GM12891 (cell line): ENCODE data around the gene PRELID3B.
"Not testable (repeated sequence)": the region's sequence is repeated elsewhere in the genome, so short reads cannot be mapped to it uniquely, and the experiment has no call there.

Source experiments
- DNase-seq: peaks from one replicate; pipeline ENCODE4 v3.0.0; 2011; ENCODE audit warnings: low spot score; ENCODE audit not compliant: insufficient read length
- FAIRE-seq: peaks from 2 replicates; lab custom pipeline; 2011; peaks lifted over from hg19 to GRCh38; lab: Jason Lieb, UNC
- PAX5 ChIP-seq: IDR thresholded peaks from 2 replicates; pipeline ENCODE4 v1.6.1; 2011; ENCODE audit warnings: low read length, moderate library complexity, mild to moderate bottlenecking; ENCODE audit not compliant: insufficient read depth, severe bottlenecking
- POLR2A ChIP-seq: IDR thresholded peaks from 2 replicates; pipeline ENCODE4 v1.6.1; 2011; ENCODE audit warnings: low read depth, low read length, control low read depth
- POLR2AphosphoS5 ChIP-seq: IDR thresholded peaks from 2 replicates; pipeline ENCODE4 v1.6.1; 2011; ENCODE audit warnings: low read depth, low read length, control low read depth
- POU2F2 ChIP-seq: IDR thresholded peaks from 2 replicates; pipeline ENCODE4 v1.6.1; 2011; ENCODE audit warnings: low read depth, mild to moderate bottlenecking, control low read depth, low read length, moderate library complexity
- SPI1 ChIP-seq: IDR thresholded peaks from 2 replicates; pipeline ENCODE4 v1.6.1; 2011; ENCODE audit warnings: low read depth, low read length, control low read depth
- TAF1 ChIP-seq: IDR thresholded peaks from 2 replicates; pipeline ENCODE4 v1.6.1; 2011; ENCODE audit warnings: low read depth, low read length, control low read depth

Gene PRELID3B

DNA sequence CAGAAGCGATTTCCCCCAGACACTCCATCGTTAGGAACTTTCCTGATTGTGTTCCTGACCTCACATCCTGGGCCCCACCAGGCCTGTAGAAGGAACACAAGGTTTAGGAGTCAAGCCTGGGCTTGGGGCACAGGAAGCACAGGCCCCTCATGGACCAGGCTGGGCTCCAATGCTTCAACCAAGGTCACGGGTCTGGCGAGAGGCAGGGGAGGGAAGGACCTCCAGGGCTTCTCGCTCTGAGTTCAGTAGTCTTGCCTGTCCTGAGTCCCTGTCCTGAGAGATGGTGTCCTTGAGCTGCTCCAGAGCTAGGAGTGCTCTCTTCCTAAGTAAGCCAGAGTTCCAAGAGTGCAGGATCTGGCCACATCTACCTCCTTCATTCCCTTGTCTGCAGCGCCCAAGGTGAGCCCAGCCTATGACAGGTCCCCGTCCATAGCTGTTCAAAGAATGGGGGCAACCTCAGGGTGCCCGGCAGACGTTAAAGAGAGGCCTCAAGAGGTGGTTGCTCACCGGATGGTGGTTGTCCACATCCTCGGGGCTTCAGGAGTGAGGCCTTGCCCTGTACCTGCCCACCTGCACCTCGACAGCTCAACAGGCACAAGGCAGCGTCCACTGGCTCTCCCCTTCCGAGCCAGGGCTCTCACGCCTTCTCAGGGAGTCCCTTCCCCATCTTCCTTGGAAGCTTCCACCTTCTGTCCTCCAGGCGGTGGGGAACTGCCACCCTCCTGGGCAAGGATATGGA lies 24.9 kb downstream of the PRELID3B start:
- TF ChIP-seq POLR2AphosphoS5 = no peak
- no peak for TF ChIP-seq POU2F2
- TF ChIP-seq SPI1 = no peak
- no peak for TF ChIP-seq PAX5
- TF ChIP-seq POLR2A = no peak
- no peak for TF ChIP-seq TAF1
- no peak for DNase-seq
- FAIRE-seq = no peak

DNA sequence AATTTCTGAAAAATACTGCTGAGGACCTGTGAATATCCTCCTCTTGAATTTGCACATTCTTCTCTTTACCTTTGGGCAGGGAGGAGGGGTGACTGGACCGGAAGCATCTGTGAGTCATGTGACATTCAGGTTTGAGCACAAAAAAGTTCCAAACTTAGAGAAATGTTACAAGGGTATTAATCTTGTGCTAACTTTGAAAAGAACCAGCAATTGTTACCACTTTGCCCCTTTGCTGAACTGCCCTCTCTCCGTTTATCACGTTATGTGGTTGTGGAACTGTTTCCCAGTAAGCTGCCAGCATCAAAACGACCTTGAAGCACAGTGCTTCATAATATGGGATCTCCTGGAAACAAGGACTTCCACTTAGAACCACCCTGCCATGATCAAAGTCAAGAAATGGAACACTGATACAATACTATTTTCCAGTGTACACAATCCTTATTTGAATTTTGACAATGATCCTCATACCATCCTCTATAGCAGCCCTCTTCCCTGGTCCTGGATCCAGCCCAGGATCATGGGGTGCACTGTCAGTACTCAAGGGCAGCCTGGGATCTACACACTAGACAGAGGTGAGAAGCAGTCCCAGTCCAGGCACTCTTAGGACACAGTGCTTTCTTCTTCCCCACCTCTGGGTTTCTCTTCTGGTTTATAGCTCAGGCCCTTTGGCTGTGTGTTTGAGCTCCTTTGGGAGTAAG lies 25.6 kb downstream of the PRELID3B start:
- FAIRE-seq (no peak), DNase-seq (no peak)
- TF ChIP-seq POLR2A = no peak
- TF ChIP-seq PAX5 = no peak
- TF ChIP-seq POU2F2 = no peak
- no peak for TF ChIP-seq SPI1
- no peak for TF ChIP-seq TAF1
- no peak for TF ChIP-seq POLR2AphosphoS5

DNA sequence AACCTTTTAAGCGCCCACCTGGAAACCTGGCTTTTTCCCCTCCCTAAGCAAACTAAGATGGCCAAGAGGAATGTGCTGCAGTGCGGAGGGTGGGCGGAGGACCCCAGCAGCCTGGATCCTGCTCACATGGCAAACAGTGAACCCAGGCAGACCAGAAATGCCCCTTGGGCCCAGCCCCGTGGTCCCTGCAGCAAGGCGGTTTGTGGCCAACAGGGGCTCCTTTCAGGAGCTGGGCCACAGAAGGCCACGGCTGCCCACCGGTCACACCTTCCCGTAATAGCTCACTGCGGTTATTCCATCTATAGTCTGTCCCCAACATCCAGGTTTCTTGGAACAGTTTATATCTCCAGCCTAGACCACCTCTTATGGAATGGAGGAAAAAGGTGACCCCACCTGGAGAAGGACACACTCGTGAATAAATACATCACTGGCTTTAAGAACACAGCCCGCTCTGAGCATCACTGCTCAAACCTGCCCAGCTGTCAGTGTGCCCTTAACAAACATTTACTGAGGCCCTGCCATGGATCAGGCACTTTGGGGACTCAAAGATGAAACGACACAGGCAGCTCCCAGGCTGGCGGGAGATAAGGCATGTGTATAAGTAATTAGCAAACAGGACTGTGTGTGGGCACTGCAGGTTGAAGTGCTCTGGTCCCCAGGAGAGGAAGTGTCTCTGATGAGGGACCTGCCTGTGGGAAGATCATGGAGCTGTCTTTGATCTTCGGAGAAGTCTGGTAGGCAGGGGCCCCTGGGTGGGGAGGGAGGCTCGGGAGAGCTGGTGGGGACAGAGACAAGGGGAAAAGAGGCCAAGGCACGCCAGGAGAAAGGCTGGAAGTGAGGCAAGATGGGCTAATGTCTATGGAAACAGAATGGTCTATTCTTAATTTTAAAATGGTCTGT lies 26.5 kb downstream of the PRELID3B start:
- TF ChIP-seq PAX5 = no peak
- peak; percentile 55 for TF ChIP-seq SPI1
- no peak for DNase-seq
- FAIRE-seq = no peak

DNA sequence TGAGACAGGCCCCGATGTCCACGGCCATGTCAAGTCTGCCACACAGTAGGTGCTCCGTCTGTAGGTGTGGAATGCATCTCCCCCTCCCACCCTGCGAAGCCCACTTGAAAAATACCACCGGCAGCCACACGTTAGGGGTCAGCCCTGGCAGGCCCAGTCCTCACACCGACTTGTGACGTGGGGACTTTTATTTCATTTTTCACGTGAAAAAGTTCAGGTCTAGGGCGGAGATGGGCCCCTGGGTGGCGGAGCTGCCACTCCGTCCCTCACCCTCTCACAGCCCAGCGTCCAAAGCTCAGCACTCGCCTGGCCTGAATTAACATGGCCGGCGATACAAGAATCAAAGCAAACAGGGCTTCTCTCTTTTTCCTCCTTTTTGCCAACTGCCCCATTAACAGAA lies 27.2 kb downstream of the PRELID3B start:
- DNase-seq = no peak
- no peak for FAIRE-seq
- TF ChIP-seq POLR2A (no peak), POLR2AphosphoS5 (no peak), PAX5 (no peak), POU2F2 (no peak), SPI1 (no peak), TAF1 (no peak)

DNA sequence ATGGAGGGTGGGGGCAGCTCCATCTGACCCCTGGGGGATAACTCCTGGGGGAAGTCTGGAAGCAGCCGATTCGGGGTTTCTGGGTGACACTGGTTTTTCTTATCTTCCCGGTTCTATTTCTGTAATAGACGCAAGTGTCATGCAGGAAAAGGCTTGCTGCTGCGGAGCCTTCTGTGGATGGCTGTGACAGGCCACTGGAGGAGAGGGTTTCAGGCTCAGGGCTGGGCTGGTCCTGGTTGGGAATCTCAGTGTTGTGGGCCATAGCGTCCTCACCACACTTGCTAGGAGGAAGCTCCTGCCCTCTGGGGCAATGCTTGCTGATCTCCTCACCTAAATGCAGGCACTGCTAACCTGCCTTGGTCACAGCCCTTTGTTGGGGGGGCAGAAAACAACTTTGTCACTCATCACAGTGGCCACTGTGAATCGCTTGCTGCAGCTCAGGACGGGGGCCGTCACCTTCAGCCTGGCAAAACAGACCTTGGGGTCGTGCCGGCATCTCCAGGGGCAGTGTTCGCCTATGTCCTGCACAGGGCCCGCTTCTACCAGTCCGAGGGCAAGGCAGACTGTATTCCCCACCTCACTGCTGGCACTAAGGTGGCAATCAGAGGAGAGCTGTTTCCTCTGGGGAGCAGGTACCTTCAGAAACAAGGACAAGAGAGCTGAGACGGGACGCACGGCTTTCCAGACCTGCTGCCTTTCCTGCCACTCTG lies 27.8 kb downstream of the PRELID3B start:
- TF ChIP-seq POLR2A (no peak), POU2F2 (no peak), SPI1 (no peak), POLR2AphosphoS5 (no peak), TAF1 (no peak), PAX5 (no peak)
- DNase-seq (no peak), FAIRE-seq (no peak)

DNA sequence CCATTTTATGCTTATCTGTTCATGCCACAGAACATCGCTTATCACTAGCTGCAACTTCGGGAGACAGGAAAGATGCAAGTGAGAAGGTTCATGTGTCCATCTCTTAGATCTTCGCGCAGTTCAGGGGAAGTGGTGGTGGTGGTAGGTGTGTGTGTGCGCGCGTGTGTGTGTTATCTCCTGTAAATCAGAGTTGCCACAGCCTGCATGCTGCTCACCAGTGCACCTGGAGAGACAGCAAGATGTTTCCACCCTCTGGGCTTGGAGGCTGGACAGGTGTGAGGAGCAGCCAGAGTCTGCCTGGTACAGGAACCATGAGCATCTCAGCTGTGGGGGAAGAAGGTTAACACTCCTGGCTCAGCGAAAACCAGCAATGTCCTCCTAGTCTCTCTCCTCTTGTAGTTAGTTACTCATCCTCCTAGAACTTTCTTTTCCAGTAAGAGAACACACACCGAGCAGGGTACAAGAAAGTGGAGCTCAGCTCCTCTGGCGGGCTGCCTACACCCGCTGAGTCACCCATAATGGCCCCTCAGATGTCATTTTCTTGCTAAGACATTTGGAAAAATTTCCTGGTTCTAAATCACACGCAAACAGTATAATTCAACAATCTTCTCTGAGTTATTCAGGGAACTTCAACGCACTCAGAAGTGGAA lies 28.5 kb downstream of the PRELID3B start:
- TF ChIP-seq SPI1 = no peak
- no peak for TF ChIP-seq PAX5
- TF ChIP-seq POLR2AphosphoS5 = no peak
- DNase-seq (no peak), FAIRE-seq (no peak)

DNA sequence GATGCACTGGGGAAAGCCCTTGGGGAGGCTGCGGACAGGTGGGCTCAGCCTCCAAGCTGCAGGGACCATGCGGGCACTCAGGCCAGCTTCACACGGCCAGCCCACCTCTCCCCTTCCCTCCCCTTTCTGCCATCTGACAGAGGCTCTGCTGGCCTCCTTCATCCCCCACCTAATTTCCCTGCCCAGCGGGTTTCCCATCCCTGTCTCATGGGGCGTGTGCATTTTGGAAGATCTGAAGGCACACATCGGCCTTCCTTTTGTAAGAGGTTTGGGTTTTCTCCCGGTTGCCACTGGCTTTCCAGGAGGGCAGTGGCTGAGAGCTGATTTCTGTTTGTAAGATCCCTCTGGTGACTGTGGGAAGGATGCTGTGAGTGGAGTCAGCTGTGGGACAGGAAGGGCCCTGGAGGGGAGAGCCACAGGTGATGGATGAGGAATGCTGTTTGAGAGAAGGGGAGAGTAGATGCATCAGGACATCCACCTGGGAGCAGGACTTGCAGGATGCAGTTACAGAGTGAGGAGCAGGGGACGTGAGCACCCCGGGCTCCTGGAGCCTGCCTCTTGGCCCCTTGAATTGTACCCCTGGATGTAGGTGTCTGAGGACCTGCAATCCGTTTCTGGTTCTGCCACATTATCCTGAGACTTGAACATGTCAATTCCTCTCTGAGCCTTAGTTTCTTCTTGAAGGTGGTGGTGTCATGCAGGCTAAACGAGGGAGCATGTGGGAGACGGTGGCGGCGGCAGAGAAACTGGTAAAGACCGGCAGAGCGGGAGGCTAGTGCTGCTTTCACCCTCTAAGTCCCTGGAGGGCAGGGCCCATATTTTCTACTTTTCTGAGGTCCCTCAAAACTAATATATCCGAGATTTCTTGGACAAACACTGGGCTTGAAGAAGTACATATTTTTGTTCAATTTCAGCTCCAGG lies 29.3 kb downstream of the PRELID3B start:
- FAIRE-seq (no peak), DNase-seq (no peak)
- TF ChIP-seq POLR2AphosphoS5 = no peak
- TF ChIP-seq POU2F2 = no peak
- TF ChIP-seq PAX5 = no peak
- TF ChIP-seq SPI1 = no peak
- no peak for TF ChIP-seq POLR2A
- no peak for TF ChIP-seq TAF1

DNA sequence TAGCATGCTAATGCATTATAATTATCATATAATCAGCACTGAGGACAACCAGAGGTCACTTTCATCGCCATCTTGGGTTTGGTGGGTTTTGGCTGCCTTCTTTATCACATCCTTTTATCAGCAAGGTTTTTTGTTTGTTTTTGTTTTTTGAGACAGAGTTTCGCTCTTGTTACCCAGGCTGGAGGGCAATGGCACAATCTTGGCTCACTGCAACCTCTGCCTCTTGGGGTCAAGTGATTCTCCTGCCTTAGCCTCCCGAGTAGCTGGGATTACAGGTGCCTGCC lies 30.8 kb downstream of the PRELID3B start:
- not testable (repeated sequence) for FAIRE-seq, DNase-seq
